HL-60 (cell line): ENCODE results near the gene SETDB2.

ENCODE experiments used
- DNase-seq, 2 experiments: peaks; one replicate each; pipeline ENCODE4 v3.0.0-alpha.2; 2010 to 2020; ENCODE audit warnings: low read depth in 1 of 2, low spot score in 1 of 2
- H3K27ac ChIP-seq: fragments of 250-450 bp; sonication (Bioruptor Pico); replicated peaks from 2 replicates; pipeline ENCODE4 v1.5.1; 2020; ENCODE audit warnings: mild to moderate bottlenecking, moderate library complexity
- H3K27me3 ChIP-seq: fragments of 250-450 bp; sonication (Bioruptor Pico); 2 replicates; pipeline ENCODE4 v1.5.1; 2021; ENCODE audit warnings: mild to moderate bottlenecking, moderate library complexity; ENCODE audit not compliant: insufficient read depth, poor library complexity, severe bottlenecking
- H3K4me3 ChIP-seq: replicated peaks from 2 replicates; pipeline ENCODE4 v1.5.1; 2011; ENCODE audit warnings: mild to moderate bottlenecking, control low read depth, low read length; ENCODE audit not compliant: insufficient read depth
- GABPA ChIP-seq: IDR thresholded peaks from 2 replicates; pipeline ENCODE4 v1.6.1; 2012; ENCODE audit warnings: low read depth
- POLR2AphosphoS5 ChIP-seq: IDR thresholded peaks from 2 replicates; pipeline ENCODE4 v1.6.1; 2012; ENCODE audit warnings: low read depth
- SPI1 ChIP-seq: IDR thresholded peaks from 2 replicates; pipeline ENCODE4 v1.6.1; 2012; ENCODE audit warnings: low read depth, mild to moderate bottlenecking, borderline replicate concordance
- TF ChIP-seq, protein P1 (sequence below): IDR thresholded peaks from 2 replicates; pipeline ENCODE4 v1.6.1; 2012; ENCODE audit warnings: low read depth; ENCODE audit not compliant: insufficient replicate concordance
- TF ChIP-seq, protein P2 (sequence below): IDR thresholded peaks from one replicate; pipeline ENCODE4 v1.5.1; 2011; ENCODE audit warnings: low read length, control low read depth, inconsistent platforms; ENCODE audit not compliant: insufficient read depth

The SETDB2 gene

DNA sequence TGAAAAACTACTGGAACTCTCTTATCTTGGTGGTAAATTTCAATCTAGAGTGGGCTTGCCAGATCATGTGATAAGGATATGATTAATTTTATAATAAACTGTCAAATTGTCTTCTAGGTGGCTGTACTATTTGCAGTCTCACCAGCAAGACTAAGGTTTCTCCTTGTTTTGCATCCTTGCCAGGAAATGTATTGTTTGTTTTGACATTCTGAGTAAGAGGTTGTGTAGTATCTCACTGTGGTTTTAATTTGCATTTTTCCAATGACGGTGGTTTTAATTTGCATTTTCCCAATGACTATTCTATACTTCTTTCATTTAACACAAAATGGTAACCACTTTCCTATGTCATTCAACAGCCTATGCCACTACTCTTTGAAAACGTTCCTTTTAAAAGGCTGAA, 2.2 kb upstream of the SETDB2 start:
- no peak for DNase-seq
- TF ChIP-seq SPI1 = no peak
- TF ChIP-seq POLR2AphosphoS5 = no peak
- TF ChIP-seq GABPA = no peak
- TF ChIP-seq, protein P1, sequence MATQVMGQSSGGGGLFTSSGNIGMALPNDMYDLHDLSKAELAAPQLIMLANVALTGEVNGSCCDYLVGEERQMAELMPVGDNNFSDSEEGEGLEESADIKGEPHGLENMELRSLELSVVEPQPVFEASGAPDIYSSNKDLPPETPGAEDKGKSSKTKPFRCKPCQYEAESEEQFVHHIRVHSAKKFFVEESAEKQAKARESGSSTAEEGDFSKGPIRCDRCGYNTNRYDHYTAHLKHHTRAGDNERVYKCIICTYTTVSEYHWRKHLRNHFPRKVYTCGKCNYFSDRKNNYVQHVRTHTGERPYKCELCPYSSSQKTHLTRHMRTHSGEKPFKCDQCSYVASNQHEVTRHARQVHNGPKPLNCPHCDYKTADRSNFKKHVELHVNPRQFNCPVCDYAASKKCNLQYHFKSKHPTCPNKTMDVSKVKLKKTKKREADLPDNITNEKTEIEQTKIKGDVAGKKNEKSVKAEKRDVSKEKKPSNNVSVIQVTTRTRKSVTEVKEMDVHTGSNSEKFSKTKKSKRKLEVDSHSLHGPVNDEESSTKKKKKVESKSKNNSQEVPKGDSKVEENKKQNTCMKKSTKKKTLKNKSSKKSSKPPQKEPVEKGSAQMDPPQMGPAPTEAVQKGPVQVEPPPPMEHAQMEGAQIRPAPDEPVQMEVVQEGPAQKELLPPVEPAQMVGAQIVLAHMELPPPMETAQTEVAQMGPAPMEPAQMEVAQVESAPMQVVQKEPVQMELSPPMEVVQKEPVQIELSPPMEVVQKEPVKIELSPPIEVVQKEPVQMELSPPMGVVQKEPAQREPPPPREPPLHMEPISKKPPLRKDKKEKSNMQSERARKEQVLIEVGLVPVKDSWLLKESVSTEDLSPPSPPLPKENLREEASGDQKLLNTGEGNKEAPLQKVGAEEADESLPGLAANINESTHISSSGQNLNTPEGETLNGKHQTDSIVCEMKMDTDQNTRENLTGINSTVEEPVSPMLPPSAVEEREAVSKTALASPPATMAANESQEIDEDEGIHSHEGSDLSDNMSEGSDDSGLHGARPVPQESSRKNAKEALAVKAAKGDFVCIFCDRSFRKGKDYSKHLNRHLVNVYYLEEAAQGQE = no peak
- TF ChIP-seq, protein P2, sequence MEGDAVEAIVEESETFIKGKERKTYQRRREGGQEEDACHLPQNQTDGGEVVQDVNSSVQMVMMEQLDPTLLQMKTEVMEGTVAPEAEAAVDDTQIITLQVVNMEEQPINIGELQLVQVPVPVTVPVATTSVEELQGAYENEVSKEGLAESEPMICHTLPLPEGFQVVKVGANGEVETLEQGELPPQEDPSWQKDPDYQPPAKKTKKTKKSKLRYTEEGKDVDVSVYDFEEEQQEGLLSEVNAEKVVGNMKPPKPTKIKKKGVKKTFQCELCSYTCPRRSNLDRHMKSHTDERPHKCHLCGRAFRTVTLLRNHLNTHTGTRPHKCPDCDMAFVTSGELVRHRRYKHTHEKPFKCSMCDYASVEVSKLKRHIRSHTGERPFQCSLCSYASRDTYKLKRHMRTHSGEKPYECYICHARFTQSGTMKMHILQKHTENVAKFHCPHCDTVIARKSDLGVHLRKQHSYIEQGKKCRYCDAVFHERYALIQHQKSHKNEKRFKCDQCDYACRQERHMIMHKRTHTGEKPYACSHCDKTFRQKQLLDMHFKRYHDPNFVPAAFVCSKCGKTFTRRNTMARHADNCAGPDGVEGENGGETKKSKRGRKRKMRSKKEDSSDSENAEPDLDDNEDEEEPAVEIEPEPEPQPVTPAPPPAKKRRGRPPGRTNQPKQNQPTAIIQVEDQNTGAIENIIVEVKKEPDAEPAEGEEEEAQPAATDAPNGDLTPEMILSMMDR = no peak
- H3K27ac ChIP-seq = no peak overlapping the region
- no peaks in the 10 kb centered on the region for H3K27me3 ChIP-seq
- H3K4me3 ChIP-seq = no peak overlapping the region

DNA sequence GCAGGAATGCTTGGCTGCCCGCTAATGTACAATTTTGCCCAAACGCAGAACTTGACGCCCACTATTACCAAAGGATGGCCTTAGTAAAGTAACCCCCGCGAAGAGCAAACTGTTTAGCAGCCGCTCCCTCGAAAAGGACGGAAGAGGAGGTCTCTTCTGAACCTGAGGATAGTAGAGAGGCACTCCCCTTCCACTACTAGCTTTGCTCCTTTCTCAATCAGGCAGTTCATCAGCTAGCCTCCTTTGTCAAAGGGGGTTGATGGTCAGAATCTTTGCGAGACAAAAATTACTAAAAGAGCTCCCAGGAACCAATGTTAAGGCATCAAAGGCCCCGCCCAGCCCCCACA, 744 bp upstream of the SETDB2 start:
- H3K4me3 ChIP-seq = peak overlapping the region; percentile 81
- no peaks in the 10 kb centered on the region for H3K27me3 ChIP-seq
- TF ChIP-seq GABPA (no peak), SPI1 (no peak), POLR2AphosphoS5 (no peak)
- TF ChIP-seq, protein P1 = no peak
- TF ChIP-seq, protein P2 = no peak
- DNase-seq = peak in 1 of 2 experiments; percentile 46
- peak overlapping the region; percentile 73 for H3K27ac ChIP-seq

- Histone ChIP-seq H3K27ac (peak overlapping the region; percentile 94), H3K27me3 (no peaks in the 10 kb centered on the region), H3K4me3 (peak overlapping the region; percentile 81)
- TF ChIP-seq POLR2AphosphoS5 (peak; percentile 94), GABPA (no peak; the same call in 1 of the 2 replicates), SPI1 (peak; percentile 73; the same call in 1 of the 2 replicates)
- TF ChIP-seq, protein P1 = peak; percentile 56
- TF ChIP-seq, protein P2 = no peak
- peak; percentile 89 to 91 for DNase-seq
Observed at GRCh38 chr13:49444524-49445395, 686 bp downstream of the SETDB2 start.
